GM19238 (cell line): ENCODE results near the gene TACO1.

Source experiments
- DNase-seq: peaks from one replicate; pipeline ENCODE4 v3.0.0; 2011; ENCODE audit warnings: low spot score; ENCODE audit not compliant: insufficient read length

The TACO1 gene

GRCh38 chr17:63598281-63598680 lies 2.4 kb upstream of the TACO1 start:
- no peak for DNase-seq

- no peak for DNase-seq
Observed at GRCh38 chr17:63601439-63602371, 1.0 kb downstream of the TACO1 start.

DNA sequence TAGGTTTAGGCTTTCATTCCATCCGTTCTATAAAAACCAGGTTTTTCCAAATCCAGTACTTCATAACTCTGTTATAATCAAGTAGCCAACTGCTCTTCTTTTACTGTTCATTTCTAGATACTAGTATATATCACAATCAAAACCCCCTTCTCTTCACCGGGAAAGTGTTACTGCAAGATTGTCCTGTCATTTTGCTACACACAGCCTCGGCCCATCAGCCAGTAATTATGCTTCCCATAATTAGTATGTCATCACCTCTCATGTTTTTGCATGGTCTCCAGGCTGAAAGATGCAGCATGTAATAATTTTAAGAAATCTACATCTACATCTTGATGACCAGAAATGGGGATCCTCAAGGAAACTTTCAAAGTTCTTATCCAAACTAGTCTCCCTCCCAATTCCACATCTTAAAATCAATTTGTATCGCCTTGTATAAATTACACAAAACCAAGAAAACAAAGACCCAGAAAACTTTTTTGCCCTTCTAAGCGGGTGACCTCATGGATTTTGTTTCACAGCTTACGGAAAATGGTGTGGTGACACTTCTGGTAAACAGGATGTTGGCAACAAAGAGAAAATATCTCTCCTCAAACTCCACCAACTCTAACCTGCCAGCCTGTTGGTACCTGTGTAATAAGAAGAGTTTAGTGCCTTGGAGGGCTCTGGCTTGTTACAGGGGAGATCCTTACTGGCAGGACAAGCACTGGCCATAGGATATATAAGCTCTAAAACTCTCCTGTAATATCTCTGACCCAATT lies 9.3 kb downstream of the TACO1 start:
- DNase-seq: no peak

- DNase-seq: no peak
Observed at GRCh38 chr17:63610854-63611253, 10.2 kb downstream of the TACO1 start.

- DNase-seq: no peak
Observed at GRCh38 chr17:63611354-63611753, 10.7 kb downstream of the TACO1 start.

- no peak for DNase-seq
Observed at GRCh38 chr17:63613663-63614062, 13.0 kb downstream of the TACO1 start.

- no peak for DNase-seq
Observed at GRCh38 chr17:63621229-63621683, 20.6 kb downstream of the TACO1 start.

- DNase-seq: peak; percentile 96
Observed at GRCh38 chr17:63621684-63622573, 21.2 kb downstream of the TACO1 start, which contains the start of gene MAP3K3. MAP3K3 (plus strand) TSS chr17:63622417; CDS start chr17:63622760, 343 bp downstream.

DNA sequence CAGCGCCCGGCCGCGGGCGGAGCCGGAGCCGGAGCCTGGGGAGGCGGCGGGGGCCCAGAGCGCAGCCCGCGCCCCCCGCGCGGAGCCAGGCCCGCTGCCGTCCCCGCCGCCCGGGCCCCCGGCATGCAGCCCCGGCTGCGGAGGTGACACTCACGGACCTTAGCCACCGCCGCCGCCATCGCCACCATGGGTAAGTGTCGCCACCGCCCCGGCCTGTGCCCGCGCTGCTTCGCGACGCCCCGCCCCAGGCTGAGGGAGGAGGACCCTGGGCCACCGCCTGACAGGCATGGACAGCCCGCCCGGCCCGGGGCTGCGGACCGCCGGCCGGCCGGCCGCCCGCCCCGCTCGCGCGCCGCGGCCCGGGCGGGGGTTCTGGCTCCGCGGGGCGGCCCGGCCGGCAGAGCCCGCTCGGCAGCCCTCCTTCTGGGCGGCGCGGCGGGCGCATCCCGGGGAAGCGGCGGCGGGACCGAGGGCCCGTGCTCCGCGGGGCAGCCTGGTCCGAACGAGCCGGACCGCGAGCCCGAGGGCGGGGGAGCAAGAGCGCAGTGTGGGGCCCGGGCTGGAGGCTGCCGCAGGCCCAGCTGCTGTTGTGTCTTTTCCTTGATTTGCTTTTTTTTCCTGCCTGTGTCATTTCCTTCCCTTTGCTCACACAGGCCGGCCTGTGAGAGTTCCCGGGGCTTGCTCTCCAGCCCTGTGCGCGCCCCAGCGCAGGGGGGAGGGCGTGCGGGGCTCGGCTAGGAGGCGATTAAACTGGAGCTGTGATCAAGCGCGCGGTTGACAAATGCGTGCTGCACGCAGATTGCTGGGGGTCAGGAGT lies 22.1 kb downstream of the TACO1 start:
- DNase-seq: peak; percentile 67

DNA sequence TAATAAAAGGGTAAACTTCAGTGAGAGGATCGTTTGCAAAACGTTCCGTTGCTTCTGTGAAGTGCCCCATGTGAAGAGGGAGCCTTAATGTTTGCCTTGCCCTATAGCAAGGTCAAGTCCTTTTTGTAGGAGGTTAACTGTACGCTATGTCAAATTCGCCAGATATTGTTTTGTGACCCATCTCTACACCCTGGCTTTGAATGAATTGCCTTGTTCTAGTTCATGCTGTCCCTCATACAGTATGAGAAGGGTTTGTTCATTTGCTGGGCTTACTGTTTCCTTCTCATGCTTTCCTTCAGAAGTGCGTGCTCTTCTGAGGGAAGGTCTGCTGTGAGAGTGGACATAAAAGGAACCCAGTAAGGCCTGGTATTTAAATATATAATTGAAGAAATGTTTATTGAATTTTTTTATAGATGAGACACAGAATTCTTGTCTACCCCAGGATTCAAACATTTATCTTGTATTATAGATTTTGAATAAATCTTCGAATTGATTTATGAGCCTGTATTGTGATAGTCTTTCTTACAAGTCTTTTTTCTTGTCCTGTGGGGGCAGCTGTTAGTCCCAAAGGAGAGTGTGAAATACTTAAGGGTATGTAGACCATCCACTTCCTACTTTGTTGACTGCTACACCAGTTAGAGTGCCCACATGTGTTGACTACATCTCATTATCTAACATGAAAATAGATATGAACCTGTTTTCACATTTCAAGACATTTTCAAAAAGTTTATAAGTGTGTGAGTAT lies 23.3 kb downstream of the TACO1 start:
- DNase-seq: no peak

- DNase-seq: no peak
Observed at GRCh38 chr17:63624531-63624880, 23.8 kb downstream of the TACO1 start.

DNA sequence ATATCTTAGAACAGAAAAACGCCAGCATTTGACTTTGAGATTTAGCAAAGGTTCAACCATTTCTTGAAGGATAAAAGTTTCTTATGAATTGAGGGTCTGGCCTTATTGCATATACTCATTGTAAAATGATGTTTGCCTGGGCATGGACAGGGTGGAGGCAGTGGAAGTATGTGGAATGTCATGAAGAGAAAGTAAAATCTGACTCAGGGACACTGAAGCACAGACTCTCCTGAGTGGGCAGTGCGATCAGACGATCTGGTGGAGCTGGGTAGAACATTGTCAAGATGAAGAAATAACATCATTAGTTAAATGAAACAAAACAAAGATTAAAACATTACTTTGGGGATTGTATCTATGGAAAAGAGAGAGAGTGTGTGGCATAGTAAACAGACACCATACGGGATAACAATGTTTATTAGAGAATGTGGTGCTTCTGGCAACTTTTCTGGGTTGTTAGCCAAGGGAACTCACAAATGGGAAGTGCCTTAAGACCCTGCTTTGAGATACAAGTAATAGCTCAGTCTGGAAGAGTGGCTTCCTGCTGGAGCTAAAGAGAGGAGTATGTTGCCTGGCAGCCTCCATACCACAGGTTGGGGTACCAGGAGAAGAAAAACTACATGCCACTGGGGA lies 26.0 kb downstream of the TACO1 start:
- DNase-seq: no peak

DNA sequence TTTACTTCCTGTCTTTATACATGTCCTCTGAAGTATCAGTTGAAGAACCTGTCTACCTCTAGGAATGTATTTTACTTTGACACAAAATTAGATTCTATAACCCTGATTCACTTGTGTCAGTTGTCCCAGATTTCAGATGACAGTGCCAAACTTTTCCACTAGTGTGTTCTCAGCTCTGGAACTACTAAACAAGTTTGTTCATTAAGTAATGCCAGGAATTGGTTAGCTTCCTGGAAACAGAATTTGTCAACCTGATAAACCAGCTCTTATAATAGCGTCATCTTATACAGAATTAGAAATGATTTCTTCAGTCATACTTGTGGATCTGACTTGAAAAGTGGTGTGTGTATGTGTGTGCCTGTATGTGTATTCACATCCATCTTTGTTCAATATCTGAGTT lies 28.9 kb downstream of the TACO1 start:
- DNase-seq: no peak

- no peak for DNase-seq
Observed at GRCh38 chr17:63631062-63631461, 30.4 kb downstream of the TACO1 start.

GRCh38 chr17:63631626-63632025 lies 30.9 kb downstream of the TACO1 start:
- DNase-seq: no peak

DNA sequence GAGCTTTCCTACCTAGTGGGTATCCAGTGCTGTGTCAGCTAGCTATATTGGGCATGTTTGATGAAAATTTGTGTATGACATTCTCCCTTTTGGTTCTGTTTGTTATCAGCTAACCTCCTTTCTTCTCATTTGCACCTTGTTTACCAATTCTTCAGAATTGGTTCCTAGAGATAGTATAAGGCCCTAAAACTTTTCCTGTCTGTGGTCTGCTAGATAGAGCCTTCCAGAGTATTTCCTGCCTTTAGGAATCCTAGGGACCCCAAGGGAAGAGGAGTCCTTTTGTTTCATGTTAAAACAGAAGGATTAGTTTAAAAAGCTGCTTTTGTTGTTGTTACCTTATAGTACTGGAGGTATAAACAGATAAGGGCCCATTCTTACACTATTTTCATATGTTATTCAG lies 33.0 kb downstream of the TACO1 start:
- no peak for DNase-seq

- no peak for DNase-seq
Observed at GRCh38 chr17:63634163-63634562, 33.5 kb downstream of the TACO1 start.

- DNase-seq: no peak
Observed at GRCh38 chr17:63634816-63635215, 34.1 kb downstream of the TACO1 start.

- DNase-seq: no peak
Observed at GRCh38 chr17:63635290-63635689, 34.6 kb downstream of the TACO1 start.
